Measurements from ENCODE around the gene CYP2F1.
"Not testable (repeated sequence)": the region's sequence is repeated elsewhere in the genome, so short reads cannot be mapped to it uniquely, and the experiment has no call there.

The CYP2F1 gene

GRCh38 chr19:41127801-41128300, 13.6 kb downstream of the CYP2F1 start:
- not testable (repeated sequence) for DNase-seq

GRCh38 chr19:41128692-41129091, 14.5 kb downstream of the CYP2F1 start:
- DNase-seq, result no peak

- DNase-seq, result no peak
These were observed 17.0 kb downstream of the CYP2F1 start for GRCh38 chr19:41131186-41131585.

- no peak for DNase-seq
These were observed 19.0 kb downstream of the CYP2F1 start for GRCh38 chr19:41133260-41133659.

- DNase-seq, result no peak
These were observed 20.4 kb downstream of the CYP2F1 start for GRCh38 chr19:41134616-41135015.

GRCh38 chr19:41135390-41136384, 21.5 kb downstream of the CYP2F1 start:
- DNase-seq, result not testable (repeated sequence)

- no peak for DNase-seq
These were observed 22.6 kb downstream of the CYP2F1 start for GRCh38 chr19:41136636-41137455.

- peak; percentile 5 for DNase-seq
These were observed 30.2 kb downstream of the CYP2F1 start for GRCh38 chr19:41144403-41144802.

- no peak for DNase-seq
These were observed 35.6 kb downstream of the CYP2F1 start for GRCh38 chr19:41149831-41150230.

- DNase-seq, result not testable (repeated sequence)
These were observed 36.8 kb downstream of the CYP2F1 start for GRCh38 chr19:41150986-41151385.

GRCh38 chr19:41154060-41154459, 39.8 kb downstream of the CYP2F1 start:
- no peak for DNase-seq

- no peak for DNase-seq
These were observed 42.0 kb downstream of the CYP2F1 start for GRCh38 chr19:41156207-41156606.

- no peak for DNase-seq
These were observed 45.6 kb downstream of the CYP2F1 start for GRCh38 chr19:41159881-41160280.

GRCh38 chr19:41161903-41162302, 47.7 kb downstream of the CYP2F1 start:
- no peak for DNase-seq

- DNase-seq, result no peak
These were observed 52.9 kb downstream of the CYP2F1 start for GRCh38 chr19:41166944-41167804.

- no peak for DNase-seq
These were observed 58.3 kb downstream of the CYP2F1 start for GRCh38 chr19:41172297-41173164.

GRCh38 chr19:41174297-41174928, 60.2 kb downstream of the CYP2F1 start:
- DNase-seq, result no peak

GRCh38 chr19:41175801-41176777, 61.9 kb downstream of the CYP2F1 start:
- DNase-seq, result no peak

All from NCI-H187 treated with DMSO at 0.1 percent for 48 hours (cell line).